Measurements from ENCODE around the gene PRKAG2. TPM values are rescaled to one million over a fixed set of nuclear protein-coding genes. Genes with fewer than 3 reads are reported as not detected.
A peak's percentile ranks its signal among the peaks of the same experiment; 100 is the strongest.

PRKAG2 gene
- total RNA-seq, 2 donors from 2014 or later: 22.1 to 35.7 TPM

DNA sequence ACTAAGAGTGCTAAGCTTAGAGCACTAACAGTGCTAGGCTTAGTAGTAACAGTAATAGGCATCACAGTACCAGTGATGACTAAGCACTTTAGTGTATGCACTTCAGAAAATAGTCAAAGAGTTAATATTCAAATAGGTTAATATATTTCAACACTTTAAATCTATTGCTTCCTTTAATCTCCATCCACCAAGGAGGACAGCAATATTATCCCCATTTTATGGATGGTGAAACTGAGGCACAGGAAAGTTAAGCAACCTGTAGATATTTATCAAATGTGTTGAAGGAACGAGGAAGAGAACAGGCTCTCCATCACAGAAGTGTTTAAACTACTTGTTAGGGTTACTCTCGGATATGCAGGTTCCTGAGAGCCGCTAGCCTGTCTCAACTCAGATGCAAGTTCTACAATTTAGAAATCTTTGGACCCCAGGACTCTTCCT, 165.5 kb downstream of the PRKAG2 start:
- peaks cover 0 to 6% of the 10 kb centered on the region in 2 donors for H3K36me3 Mint-ChIP-seq
- no peak for DNase-seq (ENCODE audit: low spot score in 2 of 2)
- H3K27ac Mint-ChIP-seq: no peak overlapping the region
- ATAC-seq: no peak
- H3K9me3 Mint-ChIP-seq: no peaks in the 10 kb centered on the region

GRCh38 chr7:151710646-151711434, 166.1 kb downstream of the PRKAG2 start:
- DNase-seq (ENCODE audit: low spot score in 2 of 2): no peak
- H3K9me3 Mint-ChIP-seq: no peaks in the 10 kb centered on the region
- H3K36me3 Mint-ChIP-seq: peaks cover 0 to 6% of the 10 kb centered on the region in 2 donors
- H3K27ac Mint-ChIP-seq: no peak overlapping the region
- ATAC-seq: no peak

GRCh38 chr7:151710121-151710640, 166.7 kb downstream of the PRKAG2 start:
- peaks cover 0 to 6% of the 10 kb centered on the region in 2 donors for H3K36me3 Mint-ChIP-seq
- ATAC-seq (no peak), DNase-seq (ENCODE audit: low spot score in 2 of 2) (no peak)
- no peak overlapping the region for H3K27ac Mint-ChIP-seq
- no peaks in the 10 kb centered on the region for H3K9me3 Mint-ChIP-seq

DNA sequence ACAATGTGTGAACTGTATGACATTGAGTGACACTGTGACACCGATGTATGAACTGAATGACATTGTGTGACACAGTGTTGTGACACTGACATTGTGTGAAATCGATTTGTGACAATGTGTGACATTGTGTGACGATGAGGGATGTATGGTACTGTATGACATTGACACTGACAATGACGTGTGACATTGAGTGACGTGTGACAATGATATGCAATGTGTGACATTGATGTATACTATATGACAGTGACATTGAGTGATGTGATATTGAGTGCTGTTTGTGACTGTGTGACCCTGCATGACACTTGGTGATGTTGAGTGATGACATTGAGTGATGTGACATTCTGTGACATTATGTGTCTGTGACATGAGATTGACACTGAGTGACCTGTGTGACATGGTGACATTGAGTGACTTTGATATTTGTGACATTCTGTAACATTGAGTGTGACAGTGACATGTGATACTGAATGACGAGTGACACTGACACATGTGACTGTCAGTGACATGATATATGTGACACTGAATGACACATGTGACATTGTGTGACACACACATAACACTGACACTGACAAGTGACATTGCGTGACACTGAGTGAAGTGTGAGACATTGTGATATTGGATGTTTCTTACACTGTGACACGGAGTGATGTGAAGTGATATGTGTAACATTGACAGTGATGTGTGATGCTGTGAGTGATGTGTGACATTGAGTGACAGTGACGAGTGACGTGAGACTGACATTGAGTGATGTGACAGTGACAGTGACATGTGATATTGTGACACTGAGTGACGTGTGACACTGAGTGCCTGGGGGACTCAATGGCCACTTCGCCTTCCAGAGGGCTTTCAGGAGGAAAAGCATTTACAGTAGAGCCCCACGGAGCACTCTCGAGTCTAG, 167.5 kb downstream of the PRKAG2 start:
- Mint-ChIP-seq H3K27ac (no peak overlapping the region), H3K36me3 (peaks cover 0 to 6% of the 10 kb centered on the region in 2 donors), H3K9me3 (no peaks in the 10 kb centered on the region)
- DNase-seq (ENCODE audit: low spot score in 2 of 2): no peak
- no peak for ATAC-seq

DNA sequence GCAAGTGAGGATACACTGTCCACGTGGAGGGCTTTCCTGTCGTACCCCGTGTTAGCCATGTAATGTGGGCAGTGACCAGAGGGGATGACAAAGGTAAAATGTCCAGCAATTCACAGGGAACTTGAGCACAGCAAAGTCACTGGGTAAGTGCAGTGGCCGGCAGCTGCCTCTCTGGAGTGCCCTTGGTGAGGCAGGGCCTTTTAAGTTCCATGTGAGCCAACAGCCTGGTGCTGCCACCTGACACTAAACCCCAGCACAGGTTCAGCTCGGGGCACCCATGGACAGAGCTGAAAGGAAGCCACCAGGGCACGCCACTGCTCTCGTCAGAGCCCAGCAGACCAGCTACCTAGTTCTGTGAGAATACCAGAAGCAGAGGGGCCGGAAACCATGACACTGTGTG, 168.3 kb downstream of the PRKAG2 start:
- Mint-ChIP-seq H3K27ac (no peak overlapping the region), H3K36me3 (peaks cover 0 to 6% of the 10 kb centered on the region in 2 donors), H3K9me3 (no peaks in the 10 kb centered on the region)
- DNase-seq (ENCODE audit: low spot score in 2 of 2) (no peak), ATAC-seq (no peak)

GRCh38 chr7:151707757-151708156, 169.2 kb downstream of the PRKAG2 start:
- no peak for ATAC-seq
- no peak overlapping the region for H3K27ac Mint-ChIP-seq
- no peaks in the 10 kb centered on the region for H3K9me3 Mint-ChIP-seq
- no peak for DNase-seq (ENCODE audit: low spot score in 2 of 2)
- peaks cover 0 to 6% of the 10 kb centered on the region in 2 donors for H3K36me3 Mint-ChIP-seq

DNA sequence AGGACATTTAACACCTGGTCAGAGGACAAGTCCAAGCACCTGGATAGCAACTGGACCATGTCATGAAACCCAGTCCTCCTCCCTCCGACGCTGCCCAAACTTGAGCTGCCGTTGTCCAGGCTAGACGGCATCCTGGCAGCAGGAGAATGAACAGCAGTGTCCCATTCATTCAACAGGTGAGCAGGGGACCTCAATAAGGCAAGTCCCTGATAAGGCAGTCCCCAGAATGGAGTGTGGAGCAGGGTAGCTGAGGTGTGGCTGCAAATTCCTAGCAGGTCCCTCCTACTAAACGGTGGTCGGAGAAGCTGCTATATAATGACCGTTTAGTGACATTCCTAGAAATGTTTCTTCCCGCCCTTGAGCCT, 169.8 kb downstream of the PRKAG2 start:
- H3K9me3 Mint-ChIP-seq: no peaks in the 10 kb centered on the region
- DNase-seq (ENCODE audit: low spot score in 2 of 2) (no peak), ATAC-seq (no peak)
- no peak overlapping the region for H3K27ac Mint-ChIP-seq
- peaks cover 0 to 6% of the 10 kb centered on the region in 2 donors for H3K36me3 Mint-ChIP-seq

DNA sequence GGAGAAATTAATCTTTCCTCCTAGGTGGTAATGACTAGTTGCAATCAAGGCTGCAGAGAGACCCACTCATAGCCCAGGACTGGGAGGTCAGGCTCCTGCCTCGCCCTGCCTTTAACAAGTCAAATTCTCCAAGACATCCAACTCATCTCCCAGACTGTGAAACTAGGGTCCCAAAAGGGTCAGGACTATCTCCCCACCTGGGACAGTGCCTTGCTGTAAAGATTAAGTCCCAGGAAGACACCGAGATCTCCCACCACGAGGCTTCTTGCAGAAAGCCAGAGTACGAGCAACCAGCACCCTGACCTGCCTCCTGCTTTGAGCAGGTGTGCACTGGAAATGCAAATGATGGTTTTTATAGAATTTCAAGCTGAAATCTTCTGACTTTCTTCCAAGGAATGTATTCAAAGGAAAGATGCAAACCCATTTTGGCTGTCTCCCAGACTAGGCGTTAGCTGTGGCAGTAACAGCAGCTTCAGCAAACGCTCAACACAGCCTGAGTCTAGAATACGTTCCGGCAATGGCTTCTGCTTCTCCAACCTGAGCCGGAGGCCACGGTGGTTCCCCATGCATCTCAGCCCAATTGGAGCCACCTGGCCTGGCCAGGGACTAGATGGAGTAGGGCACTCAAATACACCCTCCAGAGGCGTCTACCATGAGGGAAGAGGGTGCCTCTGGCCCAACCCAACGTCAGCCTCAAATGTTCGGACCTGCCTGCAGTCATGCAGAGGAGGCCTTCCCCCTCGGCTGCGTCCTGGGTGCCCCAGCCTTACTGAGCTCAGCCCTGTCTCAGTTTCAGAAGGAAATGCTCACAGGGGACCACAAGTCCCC, 170.4 kb downstream of the PRKAG2 start:
- Mint-ChIP-seq H3K9me3 (no peaks in the 10 kb centered on the region), H3K27ac (peak overlapping the region in 1 of 2 donors; percentile 53), H3K36me3 (peaks cover 0 to 6% of the 10 kb centered on the region in 2 donors)
- peak in 1 of 2 donors; percentile 12 for ATAC-seq
- DNase-seq (ENCODE audit: low spot score in 2 of 2): no peak

- Mint-ChIP-seq H3K9me3 (no peaks in the 10 kb centered on the region), H3K36me3 (peaks cover 0 to 6% of the 10 kb centered on the region in 2 donors), H3K27ac (peak overlapping the region in 1 of 2 donors; percentile 53)
- ATAC-seq (peak; percentile 20 to 59), DNase-seq (ENCODE audit: low spot score in 2 of 2) (no peak)
These were observed 171.2 kb downstream of the PRKAG2 start for GRCh38 chr7:151705636-151706276.

- Mint-ChIP-seq H3K9me3 (no peaks in the 10 kb centered on the region), H3K36me3 (peaks cover 0 to 6% of the 10 kb centered on the region in 2 donors), H3K27ac (no peak overlapping the region)
- DNase-seq (ENCODE audit: low spot score in 2 of 2): no peak
- no peak for ATAC-seq
These were observed 171.8 kb downstream of the PRKAG2 start for GRCh38 chr7:151704960-151705635.

- Mint-ChIP-seq H3K9me3 (no peaks in the 10 kb centered on the region), H3K27ac (no peak overlapping the region), H3K36me3 (peaks cover 0 to 1% of the 10 kb centered on the region in 2 donors)
- DNase-seq (ENCODE audit: low spot score in 2 of 2) (no peak), ATAC-seq (no peak)
These were observed 172.5 kb downstream of the PRKAG2 start for GRCh38 chr7:151704299-151704959.

DNA sequence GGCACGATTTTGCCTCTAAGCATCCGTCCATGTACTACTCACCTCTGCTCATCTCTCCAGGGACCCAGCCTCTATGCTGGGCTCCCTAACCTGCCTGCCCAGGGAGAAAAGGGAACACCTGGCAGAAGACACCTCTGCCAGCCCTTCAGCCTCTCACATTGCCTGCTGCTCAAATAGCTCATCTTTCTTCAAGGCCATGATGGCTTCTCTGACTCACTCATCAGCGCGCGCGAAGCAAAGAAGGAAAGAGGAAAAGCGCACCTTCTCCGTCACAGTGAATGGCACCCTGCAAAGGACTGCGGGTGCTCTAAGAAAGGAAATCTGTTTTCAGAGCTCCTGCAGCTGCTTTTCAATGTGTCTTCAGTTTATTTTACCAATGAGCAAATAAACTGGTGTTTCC, 174.0 kb downstream of the PRKAG2 start:
- Mint-ChIP-seq H3K36me3 (no peaks in the 10 kb centered on the region), H3K27ac (no peak overlapping the region), H3K9me3 (no peaks in the 10 kb centered on the region)
- ATAC-seq (no peak), DNase-seq (ENCODE audit: low spot score in 2 of 2) (no peak)

DNA sequence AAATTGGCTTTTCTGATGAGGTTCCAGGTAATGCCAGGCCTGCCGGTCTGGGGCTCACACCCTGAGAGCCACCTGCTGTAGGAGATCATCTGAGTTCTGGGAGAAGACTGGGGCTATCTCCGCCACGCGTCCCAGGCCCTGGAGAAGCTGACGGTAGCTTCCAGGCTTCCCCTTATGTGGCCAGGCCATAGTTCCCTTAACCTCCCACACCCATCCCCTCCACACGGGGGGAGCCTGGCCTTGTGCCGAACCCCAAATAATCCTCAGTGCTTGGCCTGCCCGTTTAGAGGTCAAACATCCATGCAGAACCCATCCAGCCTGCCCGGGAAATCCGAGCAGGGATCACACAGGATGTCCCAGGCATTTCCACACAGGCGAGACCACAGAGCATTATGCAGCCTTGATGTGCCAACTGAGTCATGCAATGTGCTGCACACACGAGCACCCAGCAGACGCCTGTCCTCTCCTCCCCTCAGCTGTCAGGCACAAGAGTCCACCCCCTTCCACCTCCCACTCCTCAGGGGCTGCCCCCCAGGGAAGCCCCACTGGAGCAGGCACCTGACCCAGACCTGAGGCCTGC, 176.2 kb downstream of the PRKAG2 start:
- DNase-seq (ENCODE audit: low spot score in 2 of 2): no peak
- ATAC-seq: no peak
- H3K27ac Mint-ChIP-seq: peak overlapping the region in 1 of 2 donors; percentile 27
- H3K36me3 Mint-ChIP-seq: no peaks in the 10 kb centered on the region
- H3K9me3 Mint-ChIP-seq: no peaks in the 10 kb centered on the region

DNA sequence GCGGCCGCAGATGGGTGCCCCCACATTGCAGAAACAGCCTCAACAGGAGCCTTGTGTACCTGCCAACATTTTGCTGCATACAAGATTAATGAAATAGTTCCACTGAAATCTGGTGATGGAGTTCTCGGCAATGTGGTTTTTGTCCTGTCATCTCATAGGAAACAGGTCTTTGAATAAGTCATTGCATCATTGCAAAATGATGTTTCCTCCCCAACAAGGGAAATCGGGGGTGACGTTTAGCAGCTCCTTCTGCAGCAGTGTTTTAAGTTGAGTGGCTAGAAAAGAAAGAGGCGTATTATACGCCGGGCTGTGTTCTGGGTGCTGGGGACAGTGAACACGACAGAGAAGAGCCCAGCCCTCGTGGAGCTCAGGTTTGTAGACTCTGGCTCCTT, 177.0 kb downstream of the PRKAG2 start:
- ATAC-seq (no peak), DNase-seq (ENCODE audit: low spot score in 2 of 2) (no peak)
- H3K9me3 Mint-ChIP-seq: no peaks in the 10 kb centered on the region
- no peak overlapping the region for H3K27ac Mint-ChIP-seq
- H3K36me3 Mint-ChIP-seq: no peaks in the 10 kb centered on the region

Data from activated naive CD4-positive, alpha-beta T cell treated with anti-CD3 and anti-CD28 coated beads, Interleukin-2, amount 50 U/mL, for 72 hours (primary cell).